B cell (primary cell): ENCODE data around the gene LRRC37A. TPM values are rescaled to one million over a fixed set of nuclear protein-coding genes. Genes with fewer than 3 reads are reported as not detected.
A peak's percentile ranks its signal among the peaks of the same experiment; 100 is the strongest.
"Not testable (repeated sequence)": the region's sequence is repeated elsewhere in the genome, so short reads cannot be mapped to it uniquely, and the experiment has no call there.

Source experiments
- ATAC-seq: fragments of 200-7000 bp; cut with Tn5 transposase; one replicate; pipeline ENCODE4 v1.10.0; 2021; ENCODE audit warnings: low read depth, mild to moderate bottlenecking, moderate number of reproducible peaks, moderate library complexity
- CTCF ChIA-PET: fragments of 350-600 bp; sonication (Branson Sonifier 250); formaldehyde crosslinking; loops from one replicate; lab custom pipeline; 2021; ENCODE audit warnings: antibody characterized with exemption, inconsistent platforms; lab: Charles Lee
- POLR2A ChIA-PET: fragments of 350-600 bp; sonication (Branson Sonifier 250); formaldehyde crosslinking; loops from one replicate; lab custom pipeline; 2021; ENCODE audit warnings: antibody characterized with exemption; lab: Charles Lee
- DNase-seq: peaks from one replicate; pipeline ENCODE4 v3.0.0; 2013
- H2AFZ ChIP-seq: 2 replicates; pipeline ENCODE4 v1.6.1; 2012; ENCODE audit warnings: mild to moderate bottlenecking, low read depth, low read length; ENCODE audit not compliant: insufficient read depth, poor library complexity, severe bottlenecking
- H3K27ac ChIP-seq, 2 donors: 1 replicate in 1 of 2; 2 replicates in 1 of 2; pipeline ENCODE4 v1.5.1; 2012 to 2013; ENCODE audit warnings: low read length in 2 of 2, mild to moderate bottlenecking in 2 of 2, moderate library complexity in 1 of 2
- H3K27me3 ChIP-seq, 4 experiments: fragments of 200-600 bp in 1 of 4; sonication (generic) in 1 of 4; replicated peaks in 1 of 4; 1 replicate in 2 of 4; 2 replicates in 2 of 4; pipeline versions ENCODE4 v1.6.1 to v1.7.0; 2013 to 2016; ENCODE audit warnings: low read length in 3 of 4, mild to moderate bottlenecking in 2 of 4, mixed read lengths in 1 of 4, moderate library complexity in 1 of 4; ENCODE audit not compliant: insufficient read depth in 4 of 4, control insufficient read depth in 3 of 4; ENCODE audit errors: control extremely low read depth in 1 of 4
- H3K36me3 ChIP-seq, 2 experiments: replicated peaks in 1 of 2; 1 replicate in 1 of 2; 2 replicates in 1 of 2; pipeline versions ENCODE4 v1.6.1 to v1.7.1; 2013; ENCODE audit warnings: low read length in 1 of 2; ENCODE audit not compliant: insufficient read depth in 2 of 2, control insufficient read depth in 1 of 2; ENCODE audit errors: control extremely low read depth in 1 of 2, extremely low read depth in 1 of 2
- H3K4me1 ChIP-seq, 2 donors: fragments of 200-600 bp in 1 of 2; sonication (generic) in 1 of 2; 1 replicate in 1 of 2; 2 replicates in 1 of 2; pipeline versions ENCODE4 v1.5.1 to v1.6.1; 2013 to 2017; ENCODE audit warnings: low read length in 2 of 2; ENCODE audit not compliant: control insufficient read depth in 2 of 2, insufficient read depth in 2 of 2
- H3K4me2 ChIP-seq: replicated peaks from 2 replicates; pipeline ENCODE3; 2012; ENCODE audit warnings: mild to moderate bottlenecking, low read depth, low read length; ENCODE audit not compliant: poor library complexity, severe bottlenecking
- H3K4me3 ChIP-seq, 5 experiments: fragments of 200-600 bp in 1 of 5; sonication (generic) in 1 of 5; 1 replicate in 3 of 5; 2 replicates in 2 of 5; pipeline versions ENCODE4 v1.5.1 to v1.7.0; 2011 to 2016; ENCODE audit warnings: low read length in 4 of 5, mild to moderate bottlenecking in 4 of 5, low read depth in 2 of 5, control low read depth in 1 of 5, moderate library complexity in 1 of 5; ENCODE audit not compliant: insufficient read depth in 1 of 5; ENCODE audit errors: control extremely low read depth in 1 of 5, extremely low read depth in 1 of 5
- H3K79me2 ChIP-seq: fragments of 200-600 bp; sonication (generic); one replicate; pipeline ENCODE4 v1.6.0; 2016; ENCODE audit warnings: low read length; ENCODE audit not compliant: control insufficient read depth, insufficient read depth
- H3K9ac ChIP-seq: fragments of 200-600 bp; sonication (generic); 2 replicates; pipeline ENCODE4 v1.6.1; 2017; ENCODE audit warnings: mild to moderate bottlenecking, low read length, moderate library complexity
- H3K9me3 ChIP-seq, 3 donors: one replicate each; pipeline versions ENCODE4 v1.6.1 to v1.7.1; 2013; ENCODE audit warnings: low read length in 2 of 3; ENCODE audit not compliant: control insufficient read depth in 2 of 3, insufficient read depth in 1 of 3; ENCODE audit errors: control extremely low read depth in 1 of 3
- H4K20me1 ChIP-seq: 2 replicates; pipeline ENCODE4 v1.6.0; 2012; ENCODE audit warnings: mild to moderate bottlenecking, low read length; ENCODE audit not compliant: insufficient read depth, control insufficient read depth, poor library complexity, severe bottlenecking
- H3K27ac Mint-ChIP-seq: one replicate; pipeline ENCODE4 v1.8.0; 2021; ENCODE audit warnings: mixed read lengths
- H3K27me3 Mint-ChIP-seq: one replicate; pipeline ENCODE4 v1.8.0; 2021; ENCODE audit warnings: mixed read lengths
- H3K4me1 Mint-ChIP-seq: one replicate; pipeline ENCODE4 v1.8.0; 2021; ENCODE audit warnings: mixed read lengths
- H3K4me3 Mint-ChIP-seq: one replicate; pipeline ENCODE4 v1.8.0; 2021; ENCODE audit warnings: mixed read lengths
- H3K9me3 Mint-ChIP-seq: one replicate; pipeline ENCODE4 v1.8.0; 2022; ENCODE audit warnings: mixed read lengths; ENCODE audit not compliant: insufficient read depth
- WGBS: methylation state at CpG from one replicate; pipeline ENCODE4 v1.1.5; 2013; ENCODE audit warnings: missing lambda C conversion rate; ENCODE audit not compliant: insufficient coverage; 5-methylcytosine and 5-hydroxymethylcytosine counted together
- intact Hi-C: fragments of 100-400 bp; cut with micrococcal nuclease; formaldehyde crosslinking; loops from one replicate; pipeline ENCODE4 v1.10.0; 2022
- polyA plus RNA-seq: library from polyadenylated mRNA; depleted of rRNA; stranded (reverse); fragments of >200 nt; gene quantifications from 2 replicates; pipeline ENCODE4 v1.2.3, GENCODE V29; 2012
- total RNA-seq, 2 donors: library from RNA; stranded (reverse); fragments of 120-200 nt in 1 of 2; gene quantifications; 1 replicate in 1 of 2; 2 replicates in 1 of 2; pipeline versions ENCODE4 v1.2.3 to v1.2.4, GENCODE V29; 2013 to 2022

The LRRC37A gene
- total and polyA plus RNA-seq, 2 donors (not counting 1 experiment from before 2014, with no cell fraction given), result 2.7 to 22.1 TPM

GRCh38 chr17:46291618-46292017 is 3.3 kb upstream of the LRRC37A start:
- WGBS, result no CpG with 5 or more reads among the region's 8 CpGs
- POLR2A ChIA-PET, result interaction anchor here (0.7 kb wide), 1 partner anchor 147 kb away, joined by 3 read pairs; no protein-coding TSS in a partner anchor
- H3K27me3 ChIP-seq, H3K36me3 ChIP-seq, H4K20me1 ChIP-seq, H3K4me3 ChIP-seq, H2AFZ ChIP-seq, H3K79me2 ChIP-seq, CTCF ChIA-PET, intact Hi-C loops, H3K9me3 Mint-ChIP-seq, H3K9ac ChIP-seq, H3K9me3 ChIP-seq, DNase-seq, H3K27me3 Mint-ChIP-seq, ATAC-seq: not testable (repeated sequence)
- Mint-ChIP-seq H3K27ac (peak overlapping the region; percentile 86), H3K4me3 (peak overlapping the region; percentile 59), H3K4me1 (peaks cover 28% of the 10 kb centered on the region)
- H3K27ac ChIP-seq, result peak overlapping the region; percentile 57 to 74
- H3K4me1 ChIP-seq, result peaks cover 16 to 20% of the 10 kb centered on the region in 2 donors
- H3K4me2 ChIP-seq, result peak overlapping the region; percentile 25

- WGBS, result no CpG with 5 or more reads among the region's 19 CpGs
- ATAC-seq, H3K4me1 Mint-ChIP-seq, H3K27ac ChIP-seq, H3K36me3 ChIP-seq, H3K27me3 ChIP-seq, H2AFZ ChIP-seq, H3K27me3 Mint-ChIP-seq, H3K27ac Mint-ChIP-seq, H3K79me2 ChIP-seq, CTCF ChIA-PET, POLR2A ChIA-PET, H3K4me1 ChIP-seq, H3K4me3 Mint-ChIP-seq, H3K9me3 ChIP-seq, intact Hi-C loops, H3K4me3 ChIP-seq, H3K9ac ChIP-seq, H3K4me2 ChIP-seq, H4K20me1 ChIP-seq, DNase-seq, H3K9me3 Mint-ChIP-seq: not testable (repeated sequence)
Measured at GRCh38 chr17:46341220-46341619, 46.3 kb downstream of the LRRC37A start.

GRCh38 chr17:46342131-46342530 is 47.2 kb downstream of the LRRC37A start:
- H3K27ac ChIP-seq, H3K27ac Mint-ChIP-seq, H3K4me2 ChIP-seq, H3K4me1 ChIP-seq, H3K4me3 Mint-ChIP-seq, POLR2A ChIA-PET, H3K4me3 ChIP-seq, H4K20me1 ChIP-seq, H3K4me1 Mint-ChIP-seq, DNase-seq, H3K79me2 ChIP-seq, H3K9me3 ChIP-seq, H3K27me3 Mint-ChIP-seq, H2AFZ ChIP-seq, H3K36me3 ChIP-seq, H3K27me3 ChIP-seq, CTCF ChIA-PET, ATAC-seq, H3K9me3 Mint-ChIP-seq, H3K9ac ChIP-seq, intact Hi-C loops: not testable (repeated sequence)
- no CpG with 5 or more reads among the region's 3 CpGs for whole genome bisulfite sequencing

- intact Hi-C loops, H3K4me3 ChIP-seq, H3K27ac ChIP-seq, H3K27me3 Mint-ChIP-seq, H2AFZ ChIP-seq, H3K27me3 ChIP-seq, H3K36me3 ChIP-seq, CTCF ChIA-PET, H3K79me2 ChIP-seq, DNase-seq, H3K9ac ChIP-seq, H3K27ac Mint-ChIP-seq, H3K4me3 Mint-ChIP-seq, H3K9me3 Mint-ChIP-seq, H3K4me2 ChIP-seq, H3K9me3 ChIP-seq, H3K4me1 Mint-ChIP-seq, POLR2A ChIA-PET, H4K20me1 ChIP-seq, H3K4me1 ChIP-seq: not testable (repeated sequence)
- no CpG with 5 or more reads among the region's 2 CpGs for whole genome bisulfite sequencing
- peak; percentile 95 for ATAC-seq
Measured at GRCh38 chr17:46348345-46348744, 53.4 kb downstream of the LRRC37A start.
